ENCODE measurements around the gene STRN4.

GRCh38 chr19:46731584-46731983 lies 14.7 kb downstream of the STRN4 start:
- no peak for TF ChIP-seq CTCF (IDR thresholded peaks at IDR 0.05)
- TF ChIP-seq POLR2A (IDR thresholded peaks at IDR 0.05), result no peak
